GM18498 (cell line): ENCODE measurements around the gene KIF19.
"Not testable (repeated sequence)": the region's sequence is repeated elsewhere in the genome, so short reads cannot be mapped to it uniquely, and the experiment has no call there.

Experiments used
- ATAC-seq: cut with Tn5 transposase; IDR thresholded peaks from one replicate; pipeline ENCODE4 v1.9.1; 2021; ENCODE audit warnings: mild to moderate bottlenecking, moderate library complexity; ENCODE audit not compliant: unreplicated experiment

KIF19 gene, protein sequence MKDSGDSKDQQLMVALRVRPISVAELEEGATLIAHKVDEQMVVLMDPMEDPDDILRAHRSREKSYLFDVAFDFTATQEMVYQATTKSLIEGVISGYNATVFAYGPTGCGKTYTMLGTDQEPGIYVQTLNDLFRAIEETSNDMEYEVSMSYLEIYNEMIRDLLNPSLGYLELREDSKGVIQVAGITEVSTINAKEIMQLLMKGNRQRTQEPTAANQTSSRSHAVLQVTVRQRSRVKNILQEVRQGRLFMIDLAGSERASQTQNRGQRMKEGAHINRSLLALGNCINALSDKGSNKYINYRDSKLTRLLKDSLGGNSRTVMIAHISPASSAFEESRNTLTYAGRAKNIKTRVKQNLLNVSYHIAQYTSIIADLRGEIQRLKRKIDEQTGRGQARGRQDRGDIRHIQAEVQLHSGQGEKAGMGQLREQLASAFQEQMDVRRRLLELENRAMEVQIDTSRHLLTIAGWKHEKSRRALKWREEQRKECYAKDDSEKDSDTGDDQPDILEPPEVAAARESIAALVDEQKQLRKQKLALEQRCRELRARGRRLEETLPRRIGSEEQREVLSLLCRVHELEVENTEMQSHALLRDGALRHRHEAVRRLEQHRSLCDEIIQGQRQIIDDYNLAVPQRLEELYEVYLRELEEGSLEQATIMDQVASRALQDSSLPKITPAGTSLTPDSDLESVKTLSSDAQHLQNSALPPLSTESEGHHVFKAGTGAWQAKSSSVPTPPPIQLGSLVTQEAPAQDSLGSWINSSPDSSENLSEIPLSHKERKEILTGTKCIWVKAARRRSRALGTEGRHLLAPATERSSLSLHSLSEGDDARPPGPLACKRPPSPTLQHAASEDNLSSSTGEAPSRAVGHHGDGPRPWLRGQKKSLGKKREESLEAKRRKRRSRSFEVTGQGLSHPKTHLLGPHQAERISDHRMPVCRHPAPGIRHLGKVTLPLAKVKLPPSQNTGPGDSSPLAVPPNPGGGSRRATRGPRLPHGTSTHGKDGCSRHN

DNA sequence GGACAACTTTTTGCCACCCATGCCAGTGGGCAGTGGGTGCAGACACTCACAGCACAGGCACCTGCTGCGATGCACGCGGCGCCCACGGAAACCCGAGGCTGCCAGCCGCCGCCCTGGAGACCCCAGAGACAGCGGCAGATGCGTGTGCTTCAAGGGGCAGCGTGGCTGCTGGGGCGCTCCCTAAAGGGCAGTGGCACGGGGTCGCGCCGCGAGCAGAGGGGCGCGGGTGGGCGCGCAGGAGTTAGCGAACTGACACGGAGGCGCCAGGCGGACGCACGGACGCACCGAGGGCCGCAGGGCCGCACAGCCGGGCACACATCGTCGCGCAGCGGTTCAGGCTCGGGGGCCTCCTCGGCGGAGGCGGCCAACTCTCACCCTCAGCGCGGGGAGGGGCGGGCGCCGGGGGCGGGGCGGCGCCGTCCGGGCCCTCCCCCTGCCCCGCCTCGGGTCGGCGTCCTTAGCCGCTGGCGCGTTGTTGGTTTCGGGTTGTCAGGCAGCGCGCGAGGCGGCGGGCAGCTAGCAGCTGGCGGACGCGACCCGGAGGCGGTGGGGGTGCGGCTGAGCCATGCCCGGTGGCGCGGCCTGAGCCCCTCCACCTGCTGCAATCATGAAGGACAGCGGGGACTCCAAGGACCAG is at the start of gene KIF19:
Gene KIF19 (plus strand): TSS at position 484 of the 637 bp plus-strand sequence. CDS start 124 bp downstream, at position 608.
- ATAC-seq = peak; percentile 74

DNA sequence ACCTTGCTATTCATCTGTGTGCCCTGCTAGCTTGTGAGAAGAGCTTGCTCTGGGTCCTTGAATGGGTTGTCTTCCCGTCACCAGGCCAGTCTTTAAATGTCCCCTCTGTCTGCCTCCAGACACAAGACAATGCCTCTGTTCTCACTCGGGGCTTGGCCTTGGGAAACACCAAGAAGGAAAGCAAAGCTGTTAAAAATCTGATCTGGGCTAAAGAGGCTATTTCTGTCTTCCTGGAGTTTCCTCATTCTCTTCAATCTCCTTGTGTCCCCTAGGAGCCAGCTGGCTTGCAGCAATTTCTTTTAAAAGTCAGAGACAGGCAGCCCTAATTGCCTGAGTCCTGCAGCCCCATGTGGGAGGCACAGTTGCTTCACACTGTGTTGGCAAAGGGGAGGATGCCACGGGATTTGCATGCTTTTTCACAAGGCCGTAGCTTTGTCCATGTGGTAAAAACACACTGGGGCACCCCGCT is 49.5 kb upstream of the KIF19 start:
- no peak for ATAC-seq

DNA sequence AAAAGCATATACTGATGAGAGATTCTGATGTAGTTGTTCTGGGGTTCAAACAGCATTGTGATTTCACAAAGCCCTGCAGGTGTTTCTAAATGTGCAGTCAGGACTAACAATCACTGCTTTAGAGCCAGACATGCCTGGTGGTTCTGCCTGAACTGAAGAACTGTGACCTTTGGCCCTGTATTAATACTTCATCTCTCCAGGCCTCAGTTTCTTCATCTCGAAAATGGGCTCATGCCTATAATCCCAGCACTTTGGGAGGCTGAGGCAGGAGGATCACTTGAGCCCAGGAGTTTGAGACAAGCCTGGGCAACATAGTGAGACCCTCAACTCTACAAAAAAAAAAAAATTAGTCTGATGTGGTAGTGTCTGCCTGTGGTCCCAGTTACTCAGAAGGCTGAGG is 48.1 kb upstream of the KIF19 start:
- ATAC-seq = no peak

DNA sequence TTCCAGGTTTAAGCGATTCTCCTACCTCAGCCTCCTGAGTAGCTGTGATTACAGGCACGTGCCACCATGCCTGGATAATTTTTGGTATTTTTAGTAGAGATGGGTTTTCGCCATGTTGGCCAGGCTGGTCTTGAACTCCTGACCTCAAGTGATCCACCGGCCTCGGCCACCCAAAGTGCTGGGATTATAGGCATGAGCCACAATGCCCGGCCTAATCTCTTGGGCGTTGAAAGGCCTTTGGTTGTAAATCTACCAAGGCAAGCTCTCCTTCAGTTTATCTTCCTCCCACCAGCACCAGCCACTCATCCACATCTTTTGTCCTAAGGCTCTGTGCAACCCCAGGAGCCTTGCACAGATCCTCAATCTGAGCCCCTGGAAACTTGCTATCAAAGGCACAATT is 46.4 kb upstream of the KIF19 start:
- not testable (repeated sequence) for ATAC-seq

DNA sequence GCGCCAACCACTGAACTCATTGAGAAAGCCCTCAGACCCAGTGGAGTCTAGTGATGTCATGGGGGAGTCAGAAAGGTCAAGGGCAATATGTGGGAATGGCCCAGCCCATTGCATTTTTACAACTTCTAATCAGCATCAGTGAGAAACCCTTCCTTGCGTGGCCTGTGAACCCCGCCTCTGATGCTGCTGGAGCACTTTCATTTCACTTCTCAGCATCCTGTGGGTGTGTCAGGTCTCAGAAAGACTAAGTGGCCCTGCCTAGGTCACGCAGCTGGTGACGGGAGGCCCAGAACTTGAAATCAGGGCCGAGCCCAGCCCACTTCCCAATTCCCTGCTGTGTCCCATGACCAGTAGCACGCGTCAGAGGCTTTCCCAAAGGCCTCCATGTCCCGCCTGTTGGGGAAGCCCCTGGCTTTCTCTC is 45.9 kb upstream of the KIF19 start:
- peak; percentile 49 for ATAC-seq

DNA sequence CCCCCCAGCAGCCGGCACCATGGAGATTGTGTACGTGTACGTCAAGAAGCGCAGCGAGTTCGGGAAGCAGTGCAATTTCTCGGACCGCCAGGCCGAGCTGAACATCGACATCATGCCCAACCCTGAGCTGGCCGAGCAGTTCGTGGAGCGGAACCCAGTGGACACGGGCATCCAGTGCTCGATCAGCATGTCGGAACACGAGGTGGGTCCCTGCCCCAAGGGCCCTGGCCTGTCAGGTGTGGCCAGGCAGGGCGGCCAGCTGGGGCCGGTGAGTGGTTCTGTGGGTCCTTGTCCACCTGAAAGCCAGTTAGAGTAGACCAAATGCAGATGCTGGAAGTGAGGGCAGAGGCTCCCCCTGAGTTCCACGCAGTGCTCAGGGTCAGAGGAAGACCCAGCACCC is 44.2 kb upstream of the KIF19 start:
- ATAC-seq = no peak

DNA sequence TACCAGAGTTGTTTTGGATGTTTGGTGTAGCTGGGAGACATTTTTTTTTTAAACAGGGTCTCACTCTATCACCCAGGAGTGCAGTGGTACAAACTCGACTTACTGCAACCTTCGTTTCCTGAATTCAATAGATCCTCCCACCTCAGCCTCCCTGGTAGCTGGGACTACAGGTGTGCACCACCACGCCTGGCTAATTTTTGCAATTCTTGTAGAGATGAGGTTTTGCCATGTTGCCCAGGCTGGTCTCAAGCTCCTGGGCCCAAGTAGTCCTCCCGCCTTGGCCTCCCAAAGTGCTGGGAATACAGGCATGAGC is 43.8 kb upstream of the KIF19 start:
- ATAC-seq = not testable (repeated sequence)

DNA sequence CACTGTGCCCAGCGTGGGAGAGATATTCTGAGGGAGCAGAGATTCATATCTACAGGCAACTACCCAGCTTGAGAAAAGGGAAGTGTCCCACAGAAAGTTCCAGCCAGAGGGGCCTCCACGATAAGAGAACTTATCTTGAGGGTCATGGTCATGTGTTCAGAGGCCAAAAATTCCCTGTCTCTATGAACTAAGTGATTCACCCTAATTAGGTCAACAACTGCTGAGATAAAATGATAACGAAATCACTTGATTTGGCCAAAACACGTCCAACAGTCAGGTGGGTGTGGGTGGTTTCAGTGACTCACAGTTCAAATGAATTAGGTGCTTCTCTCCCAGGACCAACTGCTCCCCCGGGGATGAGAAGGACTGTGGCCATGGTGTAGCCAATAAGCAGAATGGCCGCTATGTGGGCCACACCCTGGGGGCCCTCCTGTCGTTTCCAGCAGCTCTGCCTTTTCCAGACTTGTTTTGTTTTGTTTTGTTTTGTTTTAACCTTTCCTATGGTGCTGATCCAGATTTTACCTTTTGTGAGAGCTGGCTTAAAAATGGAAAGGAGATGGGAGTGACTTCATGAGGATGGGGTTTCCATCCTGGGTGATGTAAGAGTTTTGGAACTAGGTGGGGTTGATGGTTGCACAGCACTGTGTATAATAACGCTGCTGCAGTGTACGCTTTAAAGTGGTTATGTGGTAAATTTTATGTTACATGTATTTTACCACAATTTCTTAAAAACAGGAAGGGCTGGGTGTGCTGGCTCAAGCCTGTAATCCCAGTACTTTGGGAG is 43.2 kb upstream of the KIF19 start:
- no peak for ATAC-seq

DNA sequence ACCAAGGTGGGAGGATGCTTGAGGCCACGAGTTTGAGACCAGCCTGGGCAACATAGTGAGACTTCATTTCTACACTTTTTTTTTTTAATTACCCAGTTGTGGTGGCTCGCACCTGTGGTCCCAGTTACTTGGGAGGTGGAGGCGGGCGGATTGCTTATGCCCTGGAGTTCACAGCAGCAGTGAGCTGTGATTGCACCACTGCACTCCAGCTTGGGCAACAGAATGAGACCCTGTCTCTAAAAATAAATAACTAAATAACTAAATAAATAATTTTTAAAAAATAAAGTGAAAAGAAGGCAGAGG is 42.7 kb upstream of the KIF19 start:
- ATAC-seq = no peak

DNA sequence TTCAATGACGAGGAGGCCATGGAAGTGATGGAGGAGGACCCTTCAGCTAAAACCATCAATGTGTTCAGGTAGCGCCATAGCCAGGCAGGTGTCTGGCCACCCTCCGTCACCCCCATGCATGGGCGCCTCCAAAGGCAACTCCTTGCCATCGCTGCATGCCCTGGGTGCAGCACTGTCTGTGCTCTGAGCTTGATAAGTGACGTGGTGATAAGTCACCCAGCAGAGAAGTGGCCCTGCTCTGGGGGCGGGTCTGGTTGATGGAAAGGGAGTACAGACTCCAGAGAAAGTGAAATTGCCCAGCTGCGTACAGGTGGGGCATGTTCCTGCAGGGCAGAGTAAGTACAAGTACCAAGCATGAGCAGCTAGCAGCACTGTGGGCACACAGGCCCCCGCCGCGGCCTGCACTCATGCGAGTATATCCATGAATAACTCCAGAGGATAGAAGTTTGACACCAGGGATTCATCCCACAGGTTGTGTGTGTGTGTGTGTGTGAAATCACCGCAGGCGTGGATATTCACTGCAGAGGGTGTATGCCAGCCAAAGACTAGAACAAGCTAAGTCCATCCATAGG is 38.9 kb upstream of the KIF19 start:
- ATAC-seq = no peak

DNA sequence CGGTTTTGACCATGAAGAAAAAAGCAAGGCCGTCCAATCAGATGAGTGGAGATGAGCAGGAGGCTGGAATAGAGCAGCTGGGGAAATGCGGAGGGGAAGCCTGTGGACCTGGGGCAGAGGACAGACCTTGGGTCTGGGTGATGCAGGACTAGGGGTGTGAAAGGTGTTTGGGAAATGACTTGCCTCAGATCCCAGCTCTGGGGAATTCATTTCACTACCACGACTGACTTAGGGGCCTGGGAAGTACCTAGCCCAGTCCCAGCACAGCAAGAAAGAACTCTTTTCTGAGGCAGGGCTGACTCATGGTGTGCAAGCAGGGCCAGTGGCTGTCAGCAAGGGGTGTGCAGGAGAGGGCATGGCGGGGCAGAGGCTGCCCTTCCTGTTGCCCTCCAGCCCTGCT is 37.2 kb upstream of the KIF19 start:
- no peak for ATAC-seq

DNA sequence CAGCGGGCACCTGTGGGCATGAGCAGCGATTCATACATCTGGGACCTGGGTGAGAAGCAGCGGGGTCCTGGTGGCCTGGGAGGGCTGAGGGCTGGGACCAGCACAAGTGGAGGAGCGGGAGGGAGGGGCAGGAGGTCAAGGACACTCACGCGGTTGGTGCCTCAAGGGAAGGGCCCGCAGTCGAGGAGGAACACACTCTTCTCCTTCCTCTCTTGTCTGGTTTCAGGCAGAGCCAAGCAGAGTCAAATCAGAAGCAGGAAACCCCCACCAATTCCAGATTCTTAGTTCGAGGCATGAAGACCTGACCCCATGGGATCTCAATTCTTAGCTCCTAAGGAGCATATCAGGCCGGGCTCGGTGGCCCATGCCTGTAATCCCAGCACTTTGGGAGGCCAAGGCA is 36.3 kb upstream of the KIF19 start:
- no peak for ATAC-seq

DNA sequence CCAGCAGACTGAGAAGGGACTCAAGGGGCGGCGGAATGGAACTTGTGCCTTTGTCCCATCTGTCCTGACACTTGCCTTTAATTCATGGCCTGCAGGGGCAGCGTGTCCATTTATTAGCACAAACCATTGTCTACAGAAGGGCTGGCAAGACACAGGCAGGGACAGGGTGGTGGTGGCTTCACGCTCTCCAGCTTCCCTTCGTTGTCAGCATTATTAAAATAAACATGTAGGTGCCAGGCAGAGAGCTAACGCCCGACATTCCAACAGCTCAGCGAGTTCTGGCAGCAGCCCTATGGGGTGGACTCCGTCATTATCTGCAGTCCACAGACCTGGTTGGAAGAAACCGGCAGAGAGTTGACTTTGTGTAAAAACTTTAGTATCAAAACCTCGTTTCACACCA is 35.7 kb upstream of the KIF19 start:
- ATAC-seq = no peak

DNA sequence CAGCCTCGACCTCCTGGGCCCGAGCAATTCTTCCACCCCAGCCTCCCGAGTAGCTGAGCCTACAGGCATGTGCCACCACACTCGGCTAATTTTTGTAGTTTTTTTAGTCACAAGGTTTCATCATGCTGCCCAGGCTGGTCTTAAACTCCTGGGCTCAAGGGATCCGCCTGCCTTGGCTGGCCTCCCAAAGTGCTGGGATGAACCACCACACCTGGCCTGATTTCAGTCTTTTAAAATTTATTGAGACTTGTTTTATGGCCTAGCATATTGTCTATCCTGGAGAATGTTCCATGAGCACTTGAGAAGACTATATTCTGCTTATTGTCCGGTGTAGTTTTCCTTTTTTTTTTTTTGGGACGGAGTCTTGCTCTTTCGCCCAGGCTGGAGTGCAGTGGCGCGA is 33.5 kb upstream of the KIF19 start:
- ATAC-seq = no peak

DNA sequence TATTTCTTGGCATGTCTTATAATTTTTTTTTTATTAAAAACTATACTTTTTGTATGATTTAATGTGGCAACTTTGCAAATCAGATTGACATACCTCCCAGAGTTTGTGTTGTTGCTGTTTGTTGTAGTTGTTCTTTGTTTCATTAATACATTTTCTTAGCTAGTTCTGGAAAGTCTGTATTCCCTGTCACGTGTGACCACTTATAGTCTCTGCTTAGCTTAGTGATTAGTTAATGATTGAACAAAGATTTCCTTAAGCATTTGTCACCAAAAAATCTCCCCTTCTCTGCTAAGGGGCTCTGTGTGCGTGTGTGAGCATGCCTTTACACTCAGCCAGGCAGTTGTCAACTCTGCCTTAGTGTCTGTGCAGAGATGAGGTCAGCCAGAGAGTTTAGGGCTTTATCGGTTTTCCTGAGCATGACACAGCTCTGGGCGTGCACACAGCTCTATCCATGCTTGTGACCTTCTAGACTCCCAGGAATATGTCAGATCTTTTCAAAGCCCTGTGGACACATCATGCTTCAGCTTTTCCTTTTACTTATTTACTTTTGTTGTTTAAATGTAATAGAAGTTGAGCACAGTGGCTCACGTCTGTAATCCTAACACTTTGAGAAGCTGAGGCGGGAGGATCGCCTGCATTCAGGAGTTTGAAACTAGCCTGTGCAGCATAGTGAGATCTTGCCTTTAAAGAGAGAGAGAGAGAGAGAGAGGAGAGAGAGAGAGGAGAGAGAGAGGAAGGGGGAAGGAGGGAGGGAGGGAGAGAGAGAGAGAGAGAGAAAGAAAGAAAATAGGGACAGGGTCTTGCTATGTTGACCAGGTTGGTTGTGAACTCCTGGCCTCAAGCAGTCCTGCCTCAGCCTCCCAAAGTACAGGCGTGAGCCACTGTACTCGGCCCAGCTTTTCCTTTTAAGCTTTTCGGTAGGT is 30.1 kb upstream of the KIF19 start:
- ATAC-seq = no peak

DNA sequence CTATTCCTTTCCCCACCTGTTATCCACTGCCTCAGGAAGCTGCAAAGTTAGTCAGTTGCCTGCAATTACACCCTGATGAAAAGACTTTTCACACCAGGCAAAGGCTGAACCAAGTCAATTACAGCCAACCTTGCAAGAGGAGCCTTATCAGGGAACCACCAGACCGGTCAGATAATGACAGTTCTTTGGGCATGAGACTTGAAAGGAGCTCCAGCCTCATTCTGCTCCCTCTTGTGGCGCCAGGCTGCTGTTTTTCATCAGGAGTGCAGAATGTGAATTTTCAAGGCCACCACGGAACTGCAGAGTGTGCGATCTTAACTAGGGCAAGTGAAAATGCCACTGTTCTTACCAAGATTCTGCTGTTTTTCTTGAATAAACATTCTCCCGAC is 29.5 kb upstream of the KIF19 start:
- no peak for ATAC-seq

DNA sequence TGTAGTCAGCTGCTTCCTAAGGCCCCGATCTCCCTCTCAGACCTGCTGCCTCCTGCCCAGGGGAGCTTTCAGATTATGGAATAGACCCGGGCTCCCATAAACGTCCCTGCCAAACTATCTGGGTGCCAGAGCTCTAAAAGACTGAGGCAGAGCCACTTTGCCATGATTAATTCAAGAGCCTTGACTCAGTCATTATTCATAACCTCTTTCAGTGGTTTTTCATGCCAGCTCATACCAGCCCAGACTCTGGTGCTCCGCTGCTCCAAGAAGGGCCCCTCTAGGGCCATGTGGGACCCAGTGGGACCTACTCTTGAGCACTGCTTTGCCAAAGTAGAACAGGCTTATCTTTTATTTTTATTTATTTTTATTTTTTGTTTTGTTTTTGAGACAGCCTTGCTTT is 28.1 kb upstream of the KIF19 start:
- no peak for ATAC-seq

DNA sequence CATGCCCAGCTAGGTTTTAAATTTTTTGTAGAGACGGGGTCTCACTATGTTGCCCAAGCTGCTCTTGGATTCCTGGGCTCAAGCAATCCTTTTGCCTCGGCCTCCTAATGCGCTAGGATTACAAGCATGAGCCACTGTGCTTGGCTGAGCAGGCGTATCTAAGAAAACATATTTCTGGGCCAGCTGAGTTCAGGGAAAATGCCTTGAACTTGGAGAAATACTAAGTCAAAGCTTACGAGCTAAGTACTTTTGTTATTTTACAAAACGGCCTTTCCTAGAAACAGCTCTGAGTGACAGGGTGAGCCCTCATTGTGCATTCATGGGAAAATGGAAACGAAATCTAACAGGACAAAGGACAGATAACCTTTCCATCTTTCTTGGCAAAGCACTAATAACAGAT is 27.2 kb upstream of the KIF19 start:
- ATAC-seq = no peak

DNA sequence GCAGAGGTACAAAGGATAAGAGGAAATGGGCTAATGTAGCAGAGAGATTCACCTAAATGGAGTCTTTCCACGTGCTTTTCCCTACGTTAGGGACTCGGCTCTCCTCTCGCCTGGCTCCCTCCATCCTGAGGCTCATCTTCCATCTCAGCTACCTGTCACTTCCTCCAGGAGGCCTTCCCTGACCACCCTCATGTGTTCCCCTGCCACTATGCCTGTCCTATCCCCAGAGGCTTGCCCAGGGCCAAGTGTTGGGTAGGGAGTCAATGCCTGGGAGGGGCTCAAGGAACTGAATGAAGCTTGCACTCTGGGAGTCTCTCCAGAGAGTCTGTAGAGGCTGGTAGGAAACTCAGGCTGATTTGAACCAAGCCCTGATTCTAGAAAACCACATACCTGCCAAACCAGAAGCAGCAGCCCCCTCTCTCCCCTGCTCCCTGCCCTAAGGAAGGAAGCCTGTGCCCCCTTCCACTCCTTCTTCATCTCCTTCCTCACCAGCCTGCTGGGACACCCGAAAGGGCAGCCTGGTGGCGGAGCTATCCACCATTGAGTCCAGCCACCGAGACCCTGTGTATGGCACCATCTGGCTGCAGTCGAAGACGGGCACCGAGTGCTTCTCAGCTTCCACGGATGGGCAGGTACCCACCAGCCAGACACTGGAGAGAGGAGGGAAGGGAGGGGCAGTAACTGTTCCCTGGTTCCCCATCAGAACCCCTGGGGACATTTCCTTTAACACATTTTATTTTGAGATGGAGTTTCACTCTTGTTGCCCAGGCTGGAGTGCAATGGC is 26.6 kb upstream of the KIF19 start:
- no peak for ATAC-seq
